GM19035 (cell line): ENCODE measurements around the gene CRYBA1.
"Not testable (repeated sequence)": the region's sequence is repeated elsewhere in the genome, so short reads cannot be mapped to it uniquely, and the experiment has no call there.

Source experiments
- ATAC-seq: cut with Tn5 transposase; IDR thresholded peaks from one replicate; pipeline ENCODE4 v1.9.1; 2021; ENCODE audit not compliant: unreplicated experiment

Gene CRYBA1, protein sequence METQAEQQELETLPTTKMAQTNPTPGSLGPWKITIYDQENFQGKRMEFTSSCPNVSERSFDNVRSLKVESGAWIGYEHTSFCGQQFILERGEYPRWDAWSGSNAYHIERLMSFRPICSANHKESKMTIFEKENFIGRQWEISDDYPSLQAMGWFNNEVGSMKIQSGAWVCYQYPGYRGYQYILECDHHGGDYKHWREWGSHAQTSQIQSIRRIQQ

DNA sequence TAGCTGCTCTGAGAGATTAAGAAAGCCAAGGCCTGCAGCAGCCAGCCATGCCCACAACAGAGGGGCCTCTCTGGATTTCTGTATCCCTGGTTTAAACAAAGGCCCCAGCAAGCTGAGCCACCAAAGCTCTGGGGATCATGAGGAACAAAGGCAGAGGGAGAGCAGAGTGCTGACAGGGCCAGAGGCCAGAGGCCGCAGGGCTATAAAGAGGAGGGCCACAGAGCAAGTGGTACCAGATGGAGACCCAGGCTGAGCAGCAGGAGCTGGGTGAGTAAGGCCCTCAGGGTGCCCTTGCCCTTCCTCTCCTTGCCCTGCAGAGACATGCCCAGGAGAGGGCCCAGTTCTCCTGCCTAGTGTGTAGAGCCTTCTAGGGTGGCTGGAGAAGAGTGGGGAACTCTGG, at the start of gene CRYBA1:
Gene CRYBA1, plus strand, starts transcription at position 232 of the 400 bp plus-strand sequence. Its CDS starts 5 bp downstream, at position 237.
- no peak for ATAC-seq

GRCh38 chr17:29197516-29198272, 49.0 kb upstream of the CRYBA1 start:
- no peak for ATAC-seq

- ATAC-seq, result not testable (repeated sequence)
Measured at GRCh38 chr17:29204068-29204804, 42.4 kb upstream of the CRYBA1 start.

- ATAC-seq, result no peak
Measured at GRCh38 chr17:29205047-29205446, 41.6 kb upstream of the CRYBA1 start.

DNA sequence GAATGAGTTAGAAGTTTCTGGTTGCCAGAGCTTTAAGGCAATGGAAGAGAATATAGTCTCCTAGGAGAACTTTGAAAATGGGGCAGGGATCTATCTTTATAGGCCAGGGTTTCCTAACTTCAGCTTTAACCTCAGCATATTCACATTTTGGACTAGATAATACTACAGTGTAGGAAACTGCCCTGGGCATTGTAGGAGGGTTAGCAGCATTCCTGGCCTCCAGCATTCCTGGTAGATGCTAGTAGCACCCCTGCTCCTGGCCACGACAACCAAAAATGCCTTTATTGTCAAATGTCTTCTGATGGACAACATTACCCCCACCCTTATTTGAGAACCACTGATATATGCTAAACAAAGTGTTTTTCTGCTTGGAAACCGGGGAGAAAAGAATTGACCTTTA, 38.7 kb upstream of the CRYBA1 start:
- no peak for ATAC-seq

DNA sequence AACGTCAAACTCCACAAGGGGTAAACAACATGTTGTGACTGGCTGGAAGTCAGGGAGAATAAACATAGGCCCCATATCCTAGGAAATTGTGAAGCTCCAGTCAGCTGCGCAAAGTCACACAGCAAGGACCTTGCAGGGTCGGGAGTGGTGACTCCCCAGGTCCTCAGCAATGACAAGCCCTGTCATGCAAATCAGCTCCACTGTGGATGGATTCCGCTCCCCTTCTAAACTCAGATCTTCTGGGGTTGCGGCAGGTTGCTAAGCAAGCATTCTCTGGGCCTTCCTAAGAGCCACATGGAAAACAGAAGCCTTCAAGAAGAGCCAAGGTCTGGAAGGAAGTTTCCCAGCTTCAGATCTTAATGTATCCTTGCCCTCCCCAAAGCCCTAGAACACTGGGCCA, 37.6 kb upstream of the CRYBA1 start:
- no peak for ATAC-seq

- no peak for ATAC-seq
Measured at GRCh38 chr17:29210879-29211278, 35.8 kb upstream of the CRYBA1 start.

- no peak for ATAC-seq
Measured at GRCh38 chr17:29212094-29212631, 34.5 kb upstream of the CRYBA1 start.

- no peak for ATAC-seq
Measured at GRCh38 chr17:29212681-29213121, 34.0 kb upstream of the CRYBA1 start.

DNA sequence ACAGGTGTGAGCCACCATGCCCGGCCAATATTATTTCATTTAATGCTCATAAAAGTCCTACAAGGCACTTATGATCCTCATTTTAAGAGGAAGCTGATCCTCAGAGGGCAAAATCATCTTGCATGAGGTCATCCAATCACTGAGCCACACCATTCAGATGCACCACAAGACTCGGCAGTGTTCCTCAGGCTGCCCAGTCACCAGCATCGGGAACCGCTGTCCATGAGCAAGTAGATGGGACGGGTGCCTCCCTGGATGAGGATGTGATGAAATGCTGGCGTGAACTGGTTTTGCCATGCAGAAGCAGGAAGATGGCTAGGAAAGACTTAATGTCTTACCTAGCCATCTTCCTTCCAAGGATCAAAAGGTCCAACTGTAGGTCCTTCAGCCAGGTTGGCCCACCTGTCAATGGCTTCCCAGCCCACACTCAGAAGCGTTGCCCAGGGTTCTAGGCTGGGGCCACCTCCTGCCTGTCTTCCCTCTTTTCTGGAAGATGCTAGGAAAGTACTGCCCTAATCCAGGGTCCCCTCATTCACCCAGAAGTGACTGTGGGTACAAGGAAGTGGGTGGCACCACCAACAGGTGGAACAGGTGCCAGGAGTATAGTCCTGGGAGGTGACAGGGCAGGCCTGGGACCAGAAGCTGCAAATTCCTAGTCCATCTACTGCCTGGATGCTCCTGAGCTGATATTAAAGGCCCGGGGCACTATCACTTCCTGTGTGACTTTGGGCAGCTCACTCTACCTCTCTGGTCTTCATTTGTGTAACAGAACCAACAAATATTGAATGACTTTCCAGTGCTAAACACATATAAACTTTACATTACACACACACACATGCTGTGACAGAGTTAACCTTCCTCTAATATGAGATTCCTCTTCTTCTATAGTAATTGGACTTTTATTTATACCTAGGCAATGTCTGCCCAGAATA, 32.2 kb upstream of the CRYBA1 start:
- ATAC-seq, result no peak

GRCh38 chr17:29215174-29215573, 31.5 kb upstream of the CRYBA1 start:
- ATAC-seq, result no peak

DNA sequence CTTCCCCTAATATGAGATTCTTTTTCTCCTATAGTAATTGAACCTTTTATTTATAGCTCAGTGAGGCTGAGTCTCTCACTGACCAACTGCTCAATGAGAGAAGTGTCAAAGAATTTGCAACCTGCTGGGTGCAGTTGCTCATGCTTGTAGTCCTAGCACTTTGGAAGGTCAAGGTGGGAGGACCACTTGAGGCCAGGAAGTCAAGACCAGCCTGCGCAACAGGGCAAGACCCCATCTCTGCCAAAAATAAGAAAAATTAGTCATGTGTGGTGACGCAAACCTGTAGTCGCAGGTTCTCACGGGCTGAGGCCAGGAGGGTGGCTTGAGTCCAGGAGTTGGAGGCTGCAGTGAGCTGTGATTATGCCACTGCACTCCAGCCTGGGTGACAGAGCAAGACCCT, 30.9 kb upstream of the CRYBA1 start:
- no peak for ATAC-seq

GRCh38 chr17:29216181-29216580, 30.5 kb upstream of the CRYBA1 start:
- ATAC-seq, result no peak

- ATAC-seq, result no peak
Measured at GRCh38 chr17:29216856-29217255, 29.8 kb upstream of the CRYBA1 start.

- peak; percentile 62 for ATAC-seq
Measured at GRCh38 chr17:29219378-29220047, 27.1 kb upstream of the CRYBA1 start.

DNA sequence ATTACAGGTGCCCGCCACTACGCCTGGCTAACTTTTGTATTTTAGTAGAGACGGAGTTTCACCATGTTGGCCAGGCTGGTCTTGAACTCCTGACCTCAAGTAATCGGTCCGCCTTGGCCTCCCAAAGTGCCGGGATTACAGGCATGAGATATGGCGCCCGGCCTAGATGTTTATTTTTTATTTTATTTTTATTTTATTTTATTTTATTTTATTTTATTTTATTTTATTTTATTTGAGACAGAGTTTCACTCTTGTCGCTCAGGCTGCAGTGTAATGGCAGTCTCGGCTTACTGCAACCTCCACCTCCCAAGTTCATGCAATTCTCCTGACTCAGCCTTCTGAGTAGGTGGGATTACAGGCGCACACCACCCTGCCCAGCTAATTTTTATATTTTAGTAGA, 25.3 kb upstream of the CRYBA1 start:
- not testable (repeated sequence) for ATAC-seq

DNA sequence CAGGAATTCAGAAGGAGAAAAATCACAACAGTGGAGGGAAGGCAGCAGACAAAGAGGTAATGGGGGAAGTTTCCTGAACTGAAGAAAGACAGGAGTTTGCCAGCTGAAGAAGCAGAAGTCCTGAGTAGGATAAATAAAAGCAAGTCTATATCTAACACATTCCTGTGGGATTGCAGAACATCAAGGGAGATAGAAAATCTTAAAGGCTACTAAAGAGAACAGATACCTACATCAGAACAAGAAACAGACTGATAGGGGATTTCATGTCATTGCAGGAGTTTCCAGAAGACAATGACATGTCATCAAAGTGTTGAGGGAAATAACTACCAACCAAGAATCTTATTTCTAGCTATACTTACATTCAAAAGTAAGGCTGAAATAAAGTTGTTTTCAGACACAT, 21.3 kb upstream of the CRYBA1 start:
- ATAC-seq, result no peak

DNA sequence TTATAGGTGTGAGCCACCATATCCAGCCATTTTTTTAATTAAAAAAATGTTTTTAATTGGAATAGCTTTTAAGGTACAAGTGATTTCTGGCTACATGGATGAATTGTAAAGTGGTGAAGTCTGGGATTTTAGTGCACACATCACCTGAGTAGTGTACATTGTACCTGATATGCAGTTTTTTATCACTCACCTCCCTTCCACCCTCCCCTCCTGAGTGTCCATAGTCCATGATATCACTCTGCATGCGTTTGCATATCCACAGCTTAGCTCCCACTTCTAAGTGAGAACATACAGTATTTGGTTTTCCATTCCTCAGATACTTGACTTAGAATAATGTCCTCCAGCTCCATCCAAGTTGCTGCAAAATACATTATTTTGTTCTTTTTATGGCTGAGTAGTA, 13.4 kb upstream of the CRYBA1 start:
- ATAC-seq, result no peak

- not testable (repeated sequence) for ATAC-seq
Measured at GRCh38 chr17:29234972-29235371, 11.7 kb upstream of the CRYBA1 start.

- no peak for ATAC-seq
Measured at GRCh38 chr17:29235904-29236303, 10.8 kb upstream of the CRYBA1 start.
